HG02840 (cell line): Measurements from ENCODE around the gene PRKCE.

Experiments used
- ATAC-seq: cut with Tn5 transposase; IDR thresholded peaks from one replicate; pipeline ENCODE4 v1.9.1; 2021; ENCODE audit warnings: mild to moderate bottlenecking, moderate library complexity, moderate number of reproducible peaks; ENCODE audit not compliant: unreplicated experiment, low FRiP score

The PRKCE gene

GRCh38 chr2:45826884-45827635 lies 175.6 kb downstream of the PRKCE start:
- no peak for ATAC-seq

- ATAC-seq, result no peak
Observed at GRCh38 chr2:45830322-45830721, 178.8 kb downstream of the PRKCE start.

- ATAC-seq, result peak; percentile 27
Observed at GRCh38 chr2:45833301-45833967, 182.0 kb downstream of the PRKCE start.

GRCh38 chr2:45833968-45834344 lies 182.5 kb downstream of the PRKCE start:
- ATAC-seq, result peak; percentile 60

GRCh38 chr2:45834372-45834771 lies 182.9 kb downstream of the PRKCE start:
- no peak for ATAC-seq

- ATAC-seq, result no peak
Observed at GRCh38 chr2:45834858-45835257, 183.4 kb downstream of the PRKCE start.

GRCh38 chr2:45836316-45836715 lies 184.8 kb downstream of the PRKCE start:
- ATAC-seq, result no peak

- ATAC-seq, result no peak
Observed at GRCh38 chr2:45836740-45837139, 185.3 kb downstream of the PRKCE start.

- ATAC-seq, result no peak
Observed at GRCh38 chr2:45837812-45838341, 186.4 kb downstream of the PRKCE start.

- no peak for ATAC-seq
Observed at GRCh38 chr2:45839508-45840251, 188.2 kb downstream of the PRKCE start.

GRCh38 chr2:45840481-45840880 lies 189.0 kb downstream of the PRKCE start:
- ATAC-seq, result no peak

GRCh38 chr2:45841752-45842407 lies 190.4 kb downstream of the PRKCE start:
- no peak for ATAC-seq

GRCh38 chr2:45843136-45843535 lies 191.7 kb downstream of the PRKCE start:
- ATAC-seq, result no peak

- ATAC-seq, result no peak
Observed at GRCh38 chr2:45844796-45845457, 193.5 kb downstream of the PRKCE start.

GRCh38 chr2:45845566-45845965 lies 194.1 kb downstream of the PRKCE start:
- no peak for ATAC-seq

GRCh38 chr2:45849491-45850283 lies 198.2 kb downstream of the PRKCE start:
- no peak for ATAC-seq

GRCh38 chr2:45850558-45850957 lies 199.1 kb downstream of the PRKCE start:
- no peak for ATAC-seq

GRCh38 chr2:45851111-45851510 lies 199.6 kb downstream of the PRKCE start:
- ATAC-seq, result no peak

GRCh38 chr2:45851576-45852304 lies 200.3 kb downstream of the PRKCE start:
- no peak for ATAC-seq
